ENCODE results near the gene C15orf40.

DNA sequence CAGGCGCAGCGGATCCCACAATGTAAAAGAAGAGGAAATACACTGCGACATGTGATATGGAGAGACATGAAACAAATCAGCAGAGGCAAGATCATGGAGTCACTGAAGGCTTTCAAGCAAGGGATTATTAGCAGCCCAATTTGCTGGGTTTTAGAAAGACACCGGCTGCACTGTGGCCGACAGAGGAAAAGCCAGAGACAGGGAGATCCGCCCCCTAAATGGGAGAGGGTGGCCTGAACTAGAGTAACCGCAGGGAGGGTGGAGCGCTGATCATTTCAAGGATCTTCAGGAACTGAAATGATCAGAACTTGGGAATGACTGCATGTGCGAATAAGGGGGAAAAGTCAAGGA is 612 bp upstream of the C15orf40 start:
- TF ChIP-seq, protein P1, sequence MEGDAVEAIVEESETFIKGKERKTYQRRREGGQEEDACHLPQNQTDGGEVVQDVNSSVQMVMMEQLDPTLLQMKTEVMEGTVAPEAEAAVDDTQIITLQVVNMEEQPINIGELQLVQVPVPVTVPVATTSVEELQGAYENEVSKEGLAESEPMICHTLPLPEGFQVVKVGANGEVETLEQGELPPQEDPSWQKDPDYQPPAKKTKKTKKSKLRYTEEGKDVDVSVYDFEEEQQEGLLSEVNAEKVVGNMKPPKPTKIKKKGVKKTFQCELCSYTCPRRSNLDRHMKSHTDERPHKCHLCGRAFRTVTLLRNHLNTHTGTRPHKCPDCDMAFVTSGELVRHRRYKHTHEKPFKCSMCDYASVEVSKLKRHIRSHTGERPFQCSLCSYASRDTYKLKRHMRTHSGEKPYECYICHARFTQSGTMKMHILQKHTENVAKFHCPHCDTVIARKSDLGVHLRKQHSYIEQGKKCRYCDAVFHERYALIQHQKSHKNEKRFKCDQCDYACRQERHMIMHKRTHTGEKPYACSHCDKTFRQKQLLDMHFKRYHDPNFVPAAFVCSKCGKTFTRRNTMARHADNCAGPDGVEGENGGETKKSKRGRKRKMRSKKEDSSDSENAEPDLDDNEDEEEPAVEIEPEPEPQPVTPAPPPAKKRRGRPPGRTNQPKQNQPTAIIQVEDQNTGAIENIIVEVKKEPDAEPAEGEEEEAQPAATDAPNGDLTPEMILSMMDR (IDR thresholded peaks at IDR 0.05; ENCODE audit: low read depth, low read length) = no peak
- no peak for TF ChIP-seq EZH2phosphoT487 (IDR thresholded peaks at IDR 0.05; ENCODE audit: low read depth)
